Panc1 (cell line): ENCODE measurements around the gene ZNF865. TPM values are rescaled to one million over a fixed set of nuclear protein-coding genes. Genes with fewer than 3 reads are reported as not detected.
A peak's percentile ranks its signal among the peaks of the same experiment; 100 is the strongest.

Experiments used
- ATAC-seq: fragments of 200-7000 bp; cut with Tn5 transposase; 2 replicates; pipeline ENCODE4 v1.9.1; 2020; ENCODE audit warnings: mild to moderate bottlenecking, moderate library complexity
- BruUV-seq: library from RNA; stranded (reverse); fragments of 400-500 nt; replicated peaks from 2 replicates; lab custom pipeline; 2021; lab: Mats Ljungman, UMichigan
- CTCF ChIA-PET: fragments of 300-600 bp; sonication (Branson Sonifier 250); formaldehyde crosslinking; loops from one replicate; lab custom pipeline; 2022; ENCODE audit warnings: antibody characterized with exemption; lab: Charles Lee
- POLR2A ChIA-PET: fragments of 300-600 bp; sonication (Branson Sonifier 250); formaldehyde crosslinking; loops from one replicate; lab custom pipeline; 2022; ENCODE audit warnings: antibody characterized with exemption; lab: Charles Lee
- DNase-seq: peaks from one replicate; pipeline ENCODE4 v3.0.0-alpha.2; 2010; ENCODE audit warnings: low read depth, low spot score
- H3K27ac ChIP-seq: 2 replicates; pipeline ENCODE4 v1.5.1; 2011; ENCODE audit warnings: mild to moderate bottlenecking, low read length, inconsistent platforms
- H3K27me3 ChIP-seq: fragments of 200-500 bp; sonication (Bioruptor generic); 2 replicates; pipeline ENCODE4 v1.6.0; 2014; ENCODE audit warnings: low read length, inconsistent platforms; ENCODE audit not compliant: control insufficient read depth, insufficient read depth
- H3K36me3 ChIP-seq: fragments of 200-500 bp; sonication (Bioruptor generic); 2 replicates; pipeline ENCODE4 v1.5.1; 2014; ENCODE audit warnings: inconsistent platforms, mild to moderate bottlenecking, low read length, moderate library complexity; ENCODE audit not compliant: control insufficient read depth, insufficient read depth
- H3K4me1 ChIP-seq: 2 replicates; pipeline ENCODE4 v1.5.1; 2011; ENCODE audit warnings: inconsistent platforms, mild to moderate bottlenecking, low read length, moderate library complexity; ENCODE audit not compliant: control insufficient read depth, insufficient read depth
- H3K4me3 ChIP-seq, 2 experiments: 2 replicates each; pipeline ENCODE4 v1.5.1; 2011 to 2012; ENCODE audit warnings: low read depth in 2 of 2, low read length in 2 of 2, mild to moderate bottlenecking in 2 of 2, inconsistent platforms in 1 of 2, moderate library complexity in 1 of 2
- H3K9me3 ChIP-seq: fragments of 200-500 bp; sonication (Bioruptor generic); 2 replicates; pipeline ENCODE4 v1.5.1; 2014; ENCODE audit warnings: low read depth, mild to moderate bottlenecking, inconsistent platforms, low read length, moderate library complexity; ENCODE audit not compliant: control insufficient read depth, insufficient read depth
- POLR2AphosphoS5 ChIP-seq: IDR thresholded peaks from 2 replicates; pipeline ENCODE4 v1.6.1; 2012; ENCODE audit warnings: mild to moderate bottlenecking, low read depth, low read length, moderate library complexity
- SIN3A ChIP-seq: IDR thresholded peaks from 2 replicates; pipeline ENCODE4 v1.6.1; 2012; ENCODE audit warnings: low read depth, mild to moderate bottlenecking, low read length, moderate library complexity, borderline replicate concordance; ENCODE audit not compliant: insufficient read depth
- TCF7L2 ChIP-seq: IDR thresholded peaks from 2 replicates; pipeline ENCODE4 v1.6.1; 2011; ENCODE audit warnings: mild to moderate bottlenecking, low read depth, low read length, inconsistent platforms
- in situ Hi-C: cut with HindIII; loops from 2 replicates; pipeline ENCODE4 v1.10.0; 2016; ENCODE audit warnings: low sequenced_read_pairs, low pct_unique_long_range_greater_than_20kb
- intact Hi-C: fragments of 100-400 bp; cut with micrococcal nuclease; formaldehyde crosslinking; loops from one replicate; pipeline ENCODE4 v1.10.0; 2022; ENCODE audit not compliant: unreplicated experiment
- total RNA-seq: library from RNA; stranded (reverse); gene quantifications from one replicate; pipeline ENCODE4 v1.2.1, GENCODE V29; 2021; ENCODE audit not compliant: unreplicated experiment
- TF ChIP-seq, protein P1 (sequence below), 2 experiments: IDR thresholded peaks; 2 replicates each; pipeline ENCODE4 v1.6.1; 2011 to 2012; ENCODE audit warnings: low read depth in 2 of 2, control low read depth in 1 of 2, low read length in 1 of 2, mild to moderate bottlenecking in 1 of 2, moderate library complexity in 1 of 2; ENCODE audit not compliant: insufficient read depth in 1 of 2
- TF ChIP-seq, protein P2 (sequence below): fragments of 450-650 bp; IDR thresholded peaks from 2 replicates; pipeline ENCODE4 v1.5.1; 2017; ENCODE audit warnings: mild to moderate bottlenecking

ZNF865 gene
- total RNA-seq, 1 experiment from 2014 or later, result 25.6 TPM

DNA sequence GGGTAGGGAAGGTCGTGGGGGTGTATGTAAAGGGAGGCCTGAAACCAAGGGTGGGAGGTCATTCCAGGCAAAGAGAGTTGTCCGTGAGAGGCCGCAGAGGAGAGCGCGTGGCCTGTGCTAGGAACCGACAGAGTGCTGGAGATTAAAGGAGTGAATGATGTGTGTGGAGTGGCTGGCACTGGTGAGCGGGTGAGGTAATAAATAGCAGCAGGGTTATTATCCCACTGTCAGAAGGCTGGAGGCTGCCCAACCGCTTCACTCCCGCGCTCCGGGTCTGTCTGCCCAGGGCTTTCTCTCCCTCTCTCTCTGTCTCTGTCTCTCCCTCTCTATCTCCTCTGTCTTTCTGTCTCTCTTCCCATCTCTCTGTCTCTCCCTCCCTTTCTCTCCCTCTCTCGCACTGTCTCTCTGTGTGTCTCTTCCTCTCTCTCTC is 42.2 kb upstream of the ZNF865 start:
- POLR2A ChIA-PET, result no interaction called here
- CTCF ChIA-PET, result no interaction called here
- in situ Hi-C loops, result no loop called here
- no TSS peak for BruUV-seq
- H3K27me3 ChIP-seq, result no peaks in the 10 kb centered on the region
- H3K9me3 ChIP-seq, result no peaks in the 10 kb centered on the region; the same call in 1 of the 2 replicates
- TF ChIP-seq, protein P1, sequence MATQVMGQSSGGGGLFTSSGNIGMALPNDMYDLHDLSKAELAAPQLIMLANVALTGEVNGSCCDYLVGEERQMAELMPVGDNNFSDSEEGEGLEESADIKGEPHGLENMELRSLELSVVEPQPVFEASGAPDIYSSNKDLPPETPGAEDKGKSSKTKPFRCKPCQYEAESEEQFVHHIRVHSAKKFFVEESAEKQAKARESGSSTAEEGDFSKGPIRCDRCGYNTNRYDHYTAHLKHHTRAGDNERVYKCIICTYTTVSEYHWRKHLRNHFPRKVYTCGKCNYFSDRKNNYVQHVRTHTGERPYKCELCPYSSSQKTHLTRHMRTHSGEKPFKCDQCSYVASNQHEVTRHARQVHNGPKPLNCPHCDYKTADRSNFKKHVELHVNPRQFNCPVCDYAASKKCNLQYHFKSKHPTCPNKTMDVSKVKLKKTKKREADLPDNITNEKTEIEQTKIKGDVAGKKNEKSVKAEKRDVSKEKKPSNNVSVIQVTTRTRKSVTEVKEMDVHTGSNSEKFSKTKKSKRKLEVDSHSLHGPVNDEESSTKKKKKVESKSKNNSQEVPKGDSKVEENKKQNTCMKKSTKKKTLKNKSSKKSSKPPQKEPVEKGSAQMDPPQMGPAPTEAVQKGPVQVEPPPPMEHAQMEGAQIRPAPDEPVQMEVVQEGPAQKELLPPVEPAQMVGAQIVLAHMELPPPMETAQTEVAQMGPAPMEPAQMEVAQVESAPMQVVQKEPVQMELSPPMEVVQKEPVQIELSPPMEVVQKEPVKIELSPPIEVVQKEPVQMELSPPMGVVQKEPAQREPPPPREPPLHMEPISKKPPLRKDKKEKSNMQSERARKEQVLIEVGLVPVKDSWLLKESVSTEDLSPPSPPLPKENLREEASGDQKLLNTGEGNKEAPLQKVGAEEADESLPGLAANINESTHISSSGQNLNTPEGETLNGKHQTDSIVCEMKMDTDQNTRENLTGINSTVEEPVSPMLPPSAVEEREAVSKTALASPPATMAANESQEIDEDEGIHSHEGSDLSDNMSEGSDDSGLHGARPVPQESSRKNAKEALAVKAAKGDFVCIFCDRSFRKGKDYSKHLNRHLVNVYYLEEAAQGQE (IDR thresholded peaks at IDR 0.05; ENCODE audit: insufficient read depth in 1 of 2, low read depth in 2 of 2, low read length in 1 of 2), result no peak
- TF ChIP-seq POLR2AphosphoS5 (no peak), SIN3A (no peak), TCF7L2 (no peak)
- TF ChIP-seq, protein P2, sequence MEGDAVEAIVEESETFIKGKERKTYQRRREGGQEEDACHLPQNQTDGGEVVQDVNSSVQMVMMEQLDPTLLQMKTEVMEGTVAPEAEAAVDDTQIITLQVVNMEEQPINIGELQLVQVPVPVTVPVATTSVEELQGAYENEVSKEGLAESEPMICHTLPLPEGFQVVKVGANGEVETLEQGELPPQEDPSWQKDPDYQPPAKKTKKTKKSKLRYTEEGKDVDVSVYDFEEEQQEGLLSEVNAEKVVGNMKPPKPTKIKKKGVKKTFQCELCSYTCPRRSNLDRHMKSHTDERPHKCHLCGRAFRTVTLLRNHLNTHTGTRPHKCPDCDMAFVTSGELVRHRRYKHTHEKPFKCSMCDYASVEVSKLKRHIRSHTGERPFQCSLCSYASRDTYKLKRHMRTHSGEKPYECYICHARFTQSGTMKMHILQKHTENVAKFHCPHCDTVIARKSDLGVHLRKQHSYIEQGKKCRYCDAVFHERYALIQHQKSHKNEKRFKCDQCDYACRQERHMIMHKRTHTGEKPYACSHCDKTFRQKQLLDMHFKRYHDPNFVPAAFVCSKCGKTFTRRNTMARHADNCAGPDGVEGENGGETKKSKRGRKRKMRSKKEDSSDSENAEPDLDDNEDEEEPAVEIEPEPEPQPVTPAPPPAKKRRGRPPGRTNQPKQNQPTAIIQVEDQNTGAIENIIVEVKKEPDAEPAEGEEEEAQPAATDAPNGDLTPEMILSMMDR, result no peak
- intact Hi-C loops, result no loop called here
- no peak overlapping the region for H3K27ac ChIP-seq
- H3K36me3 ChIP-seq, result no peaks in the 10 kb centered on the region
- ATAC-seq (peak; percentile 82), DNase-seq (no peak)
- no peak overlapping the region for H3K4me3 ChIP-seq
- H3K4me1 ChIP-seq, result peaks cover 7% of the 10 kb centered on the region

DNA sequence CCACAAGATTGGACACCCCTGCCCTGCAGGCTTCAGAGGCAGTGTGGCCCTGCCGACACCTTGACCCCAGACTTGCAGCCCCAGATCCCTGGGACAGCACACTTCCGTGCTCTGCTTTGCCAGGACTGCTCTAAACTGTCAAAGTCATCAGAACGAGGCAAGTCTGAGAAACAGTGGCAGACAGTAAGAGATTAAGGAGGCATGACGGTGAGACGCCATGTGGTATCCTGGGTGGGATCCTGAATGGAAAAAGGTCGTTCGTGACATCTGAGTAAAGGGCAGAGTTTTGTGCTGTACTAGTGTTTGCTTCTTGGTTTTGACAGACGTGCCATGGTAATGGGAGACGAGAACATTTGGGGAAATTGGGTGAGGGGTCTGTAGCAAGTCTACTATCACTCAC is 38.6 kb upstream of the ZNF865 start:
- CTCF ChIA-PET, result no interaction called here
- no peak for DNase-seq
- no peak for TF ChIP-seq SIN3A
- TF ChIP-seq, protein P2, result no peak
- TF ChIP-seq, protein P1 (IDR thresholded peaks at IDR 0.05; ENCODE audit: insufficient read depth in 1 of 2, low read depth in 2 of 2, low read length in 1 of 2), result no peak
- ATAC-seq, result no peak
- H3K27ac ChIP-seq, result no peak overlapping the region
- no peaks in the 10 kb centered on the region for H3K9me3 ChIP-seq
- BruUV-seq, result no TSS peak
- intact Hi-C loops, result no loop called here
- in situ Hi-C loops, result no loop called here
- POLR2A ChIA-PET, result no interaction called here
- H3K4me1 ChIP-seq, result peaks cover 7% of the 10 kb centered on the region
- H3K27me3 ChIP-seq, result no peaks in the 10 kb centered on the region
- H3K36me3 ChIP-seq, result no peaks in the 10 kb centered on the region
- H3K4me3 ChIP-seq, result no peak overlapping the region
